Progenitor cell of endocrine pancreas (in vitro differentiated cells): ENCODE results near the gene HPD. TPM values are rescaled to one million over a fixed set of nuclear protein-coding genes. Genes with fewer than 3 reads are reported as not detected.

ENCODE experiments used
- DNase-seq: peaks from one replicate; pipeline ENCODE4 v3.0.0; 2021; ENCODE audit warnings: low spot score; ENCODE audit not compliant: unreplicated experiment
- H3K27ac Mint-ChIP-seq: 2 replicates; pipeline ENCODE4 v1.8.0; 2021; ENCODE audit warnings: mild to moderate bottlenecking, moderate library complexity, mixed read lengths
- H3K27me3 Mint-ChIP-seq: 2 replicates; pipeline ENCODE4 v1.8.0; 2021; ENCODE audit warnings: mixed read lengths
- H3K36me3 Mint-ChIP-seq: 2 replicates; pipeline ENCODE4 v1.8.0; 2022; ENCODE audit warnings: mixed read lengths; ENCODE audit not compliant: insufficient read depth
- H3K4me1 Mint-ChIP-seq: 2 replicates; pipeline ENCODE4 v1.8.0; 2021; ENCODE audit warnings: low read depth, mixed read lengths
- H3K4me3 Mint-ChIP-seq: 2 replicates; pipeline ENCODE4 v1.8.0; 2021; ENCODE audit warnings: low read depth, mild to moderate bottlenecking, moderate library complexity, mixed read lengths
- H3K9me3 Mint-ChIP-seq: 2 replicates; pipeline ENCODE4 v1.8.0; 2021; ENCODE audit warnings: low read depth, mixed read lengths
- CTCF ChIP-seq: fragments of 200-600 bp; sonication (generic); IDR thresholded peaks from one replicate; pipeline ENCODE4 v1.5.0; 2021; ENCODE audit warnings: antibody characterized with exemption, mild to moderate bottlenecking; ENCODE audit not compliant: unreplicated experiment
- total RNA-seq: library from RNA; stranded (reverse); gene quantifications from 2 replicates; pipeline ENCODE4 v1.2.1, GENCODE V29; 2021

The HPD gene
- total RNA-seq, 1 donor from 2014 or later = not detected

DNA sequence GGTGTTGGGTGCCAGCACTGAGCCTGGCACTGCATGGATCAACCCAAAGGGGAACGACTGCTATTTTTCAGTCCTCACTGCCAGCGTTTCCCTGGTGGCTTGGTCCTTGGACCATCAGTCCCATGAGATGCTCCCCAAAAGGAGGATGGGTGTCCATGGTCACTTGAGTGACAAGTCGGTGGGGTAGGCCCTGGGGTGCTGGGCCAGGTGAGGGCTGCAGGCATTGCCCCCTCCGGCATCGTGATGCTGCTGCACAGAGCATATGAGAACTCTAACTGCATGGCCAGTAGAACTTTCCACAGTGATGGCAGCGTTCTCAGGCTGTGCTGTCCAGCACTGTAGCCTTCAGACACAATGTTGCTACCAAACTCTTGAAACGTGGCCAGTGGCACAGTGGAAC lies 38.6 kb downstream of the HPD start:
- Mint-ChIP-seq H3K36me3 (peaks cover 16% of the 10 kb centered on the region), H3K27me3 (no peaks in the 10 kb centered on the region), H3K4me3 (no peak overlapping the region), H3K9me3 (no peaks in the 10 kb centered on the region), H3K4me1 (no peaks in the 10 kb centered on the region), H3K27ac (no peak overlapping the region)
- DNase-seq = no peak
- no peak for TF ChIP-seq CTCF

DNA sequence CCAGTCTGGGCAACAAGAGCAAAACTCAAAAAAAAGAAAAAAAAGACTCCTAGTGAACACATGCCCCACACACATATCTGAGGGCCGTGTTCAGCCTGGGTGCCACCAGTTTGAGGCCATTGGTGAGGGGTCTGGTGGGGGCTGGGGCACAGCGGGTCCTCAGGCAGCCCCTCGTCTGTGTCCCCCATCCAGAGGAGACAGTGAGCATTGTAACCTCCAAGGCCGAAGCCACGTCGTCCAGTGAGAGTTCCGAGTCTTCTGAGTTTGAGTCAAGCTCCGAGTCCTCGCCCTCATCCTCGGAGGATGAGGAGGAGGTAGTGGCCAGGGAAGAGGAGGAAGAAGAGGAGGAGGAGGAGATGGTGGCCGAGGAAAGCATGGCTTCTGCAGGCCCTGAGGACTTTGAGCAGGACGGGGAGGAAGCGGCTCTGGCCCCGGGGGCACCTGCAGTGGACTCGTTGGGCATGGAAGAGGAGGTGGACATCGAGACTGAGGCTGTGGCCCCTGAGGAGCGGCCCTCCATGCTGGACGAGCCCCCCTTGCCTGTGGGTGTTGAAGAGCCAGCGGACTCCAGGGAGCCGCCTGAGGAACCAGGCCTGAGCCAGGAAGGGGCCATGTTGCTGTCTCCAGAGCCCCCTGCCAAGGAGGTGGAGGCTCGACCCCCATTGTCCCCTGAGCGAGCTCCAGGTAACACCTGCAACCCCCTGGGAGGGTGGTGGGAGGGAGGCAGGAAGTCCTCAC lies 39.3 kb downstream of the HPD start:
- Mint-ChIP-seq H3K4me3 (no peak overlapping the region), H3K27ac (no peak overlapping the region), H3K27me3 (no peaks in the 10 kb centered on the region), H3K36me3 (peaks cover 16% of the 10 kb centered on the region), H3K4me1 (no peaks in the 10 kb centered on the region), H3K9me3 (no peaks in the 10 kb centered on the region)
- DNase-seq = no peak
- TF ChIP-seq CTCF = no peak

DNA sequence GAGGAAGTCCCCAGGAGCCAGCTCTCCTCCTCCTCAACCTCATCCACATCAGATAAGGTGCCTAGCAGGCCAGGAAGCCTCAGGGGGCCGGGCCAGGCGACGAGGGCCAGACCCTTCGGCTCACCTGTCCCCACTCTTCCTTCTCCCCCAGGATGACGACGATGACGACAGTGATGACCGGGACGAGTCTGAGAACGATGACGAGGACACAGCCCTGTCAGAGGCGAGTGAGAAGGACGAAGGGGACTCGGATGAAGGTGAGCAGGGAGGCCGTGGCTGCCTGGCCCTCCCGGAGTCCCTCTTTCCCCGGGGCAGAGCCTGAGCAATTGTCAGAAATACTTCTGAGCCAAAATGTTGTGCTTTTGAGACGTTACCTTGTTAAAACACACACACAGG lies 41.0 kb downstream of the HPD start:
- Mint-ChIP-seq H3K27me3 (no peaks in the 10 kb centered on the region), H3K36me3 (peaks cover 16% of the 10 kb centered on the region), H3K9me3 (no peaks in the 10 kb centered on the region), H3K4me3 (no peak overlapping the region), H3K4me1 (peaks cover 6% of the 10 kb centered on the region), H3K27ac (no peak overlapping the region)
- no peak for TF ChIP-seq CTCF
- DNase-seq = no peak

DNA sequence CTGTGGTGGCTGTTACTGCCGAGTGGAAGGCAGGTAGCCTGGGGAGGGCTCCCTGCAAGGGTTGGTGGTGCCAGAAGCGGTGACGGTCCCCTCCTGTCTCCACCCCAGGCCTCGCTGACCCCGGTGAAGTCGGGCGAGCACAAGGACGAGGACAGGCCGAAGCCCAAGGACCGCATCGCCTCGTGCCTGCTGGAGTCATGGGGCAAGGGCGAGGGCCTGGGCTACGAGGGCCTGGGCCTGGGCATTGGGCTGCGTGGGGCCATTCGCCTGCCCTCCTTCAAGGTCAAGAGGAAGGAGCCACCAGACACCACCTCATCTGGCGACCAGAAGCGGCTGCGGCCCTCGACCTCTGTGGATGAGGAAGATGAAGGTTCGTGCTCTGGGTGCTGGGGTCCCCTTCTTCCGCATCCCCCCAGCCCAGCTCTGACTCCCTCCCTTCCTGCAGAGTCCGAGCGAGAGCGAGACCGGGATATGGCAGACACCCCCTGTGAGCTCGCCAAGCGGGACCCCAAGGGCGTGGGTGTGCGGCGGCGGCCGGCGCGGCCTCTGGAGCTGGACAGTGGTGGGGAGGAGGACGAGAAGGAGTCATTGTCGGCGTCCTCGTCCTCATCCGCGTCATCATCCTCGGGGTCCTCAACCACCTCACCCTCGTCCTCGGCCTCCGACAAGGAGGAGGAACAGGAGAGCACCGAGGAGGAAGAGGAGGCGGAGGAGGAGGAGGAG lies 41.6 kb downstream of the HPD start:
- no peaks in the 10 kb centered on the region for H3K27me3 Mint-ChIP-seq
- DNase-seq = no peak
- H3K27ac Mint-ChIP-seq = no peak overlapping the region
- no peaks in the 10 kb centered on the region for H3K9me3 Mint-ChIP-seq
- TF ChIP-seq CTCF = no peak
- no peak overlapping the region for H3K4me3 Mint-ChIP-seq
- H3K36me3 Mint-ChIP-seq = peaks cover 16% of the 10 kb centered on the region
- peaks cover 6% of the 10 kb centered on the region for H3K4me1 Mint-ChIP-seq

DNA sequence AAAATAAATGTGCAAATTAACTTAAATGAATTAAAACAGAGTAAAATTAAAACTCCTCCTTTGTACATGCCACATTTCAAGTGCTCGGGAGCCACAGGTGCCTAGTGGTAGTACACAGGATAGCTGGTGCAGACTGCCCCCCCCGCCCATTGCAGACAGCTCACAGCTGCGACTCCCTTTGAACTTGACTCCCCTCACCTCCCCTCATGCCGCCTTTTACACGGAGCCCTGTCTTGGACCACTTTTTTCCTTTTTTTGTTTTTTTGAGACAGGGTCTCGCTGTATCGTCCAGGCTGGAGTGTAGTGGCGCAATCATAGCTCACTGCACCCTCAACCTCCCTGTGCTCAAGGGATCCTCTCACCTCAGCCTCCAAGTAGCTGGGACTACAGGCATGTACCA lies 43.4 kb downstream of the HPD start:
- peak overlapping the region; percentile 67 for H3K27ac Mint-ChIP-seq
- no peaks in the 10 kb centered on the region for H3K27me3 Mint-ChIP-seq
- TF ChIP-seq CTCF = no peak
- H3K36me3 Mint-ChIP-seq = peaks cover 16% of the 10 kb centered on the region
- no peaks in the 10 kb centered on the region for H3K9me3 Mint-ChIP-seq
- peaks cover 15% of the 10 kb centered on the region for H3K4me1 Mint-ChIP-seq
- no peak overlapping the region for H3K4me3 Mint-ChIP-seq
- DNase-seq = no peak
